ENCODE data around the gene SAPCD1.

SAPCD1 gene

DNA sequence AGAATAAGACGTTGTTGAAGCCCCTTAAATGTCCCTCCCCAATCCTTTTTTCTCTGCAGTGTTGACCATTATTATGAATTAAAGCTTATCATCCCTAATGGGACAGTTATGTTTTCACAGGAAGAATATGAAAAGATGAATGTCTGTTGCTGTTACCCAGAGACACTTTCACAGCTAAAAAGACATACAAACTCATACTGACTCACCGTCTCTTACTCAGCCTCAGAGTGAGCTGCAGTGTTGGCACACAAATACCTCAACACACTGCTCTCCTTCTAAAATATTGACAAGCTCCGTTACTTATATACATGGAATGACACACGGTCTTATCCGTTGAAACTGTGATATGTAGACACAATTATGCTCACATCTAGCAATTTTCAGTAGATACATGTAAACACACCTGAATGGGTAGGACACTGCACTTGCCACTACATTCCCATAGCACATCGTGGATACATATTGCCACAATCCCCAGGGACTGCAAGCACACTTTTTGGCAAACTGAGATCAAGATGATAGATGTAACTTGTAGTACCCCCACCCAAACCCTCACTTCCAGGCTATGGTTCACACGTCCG lies 9.6 kb upstream of the SAPCD1 start:
- no peak for DNase-seq (ENCODE audit: low spot score)

DNA sequence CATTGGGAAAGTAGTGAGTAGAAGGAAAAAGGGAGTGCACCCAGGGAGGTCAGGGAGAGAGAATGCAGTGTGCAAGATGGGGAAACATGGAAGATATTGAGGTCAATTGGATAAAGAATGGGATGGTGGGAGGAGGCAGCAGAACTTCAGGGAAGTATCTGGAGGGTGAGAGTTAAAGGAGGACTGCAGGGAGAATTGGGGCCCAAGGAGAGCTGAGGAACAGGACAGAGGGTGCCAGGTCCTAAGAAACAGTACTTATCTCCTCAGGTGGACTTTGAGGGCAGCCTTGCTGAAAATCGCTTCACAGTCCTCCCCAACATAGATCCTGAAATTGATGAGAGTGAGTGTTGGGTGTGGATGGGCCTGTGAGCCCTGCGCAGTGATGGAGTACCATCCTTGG lies 4.2 kb upstream of the SAPCD1 start:
- no peak for DNase-seq (ENCODE audit: low spot score)

DNA sequence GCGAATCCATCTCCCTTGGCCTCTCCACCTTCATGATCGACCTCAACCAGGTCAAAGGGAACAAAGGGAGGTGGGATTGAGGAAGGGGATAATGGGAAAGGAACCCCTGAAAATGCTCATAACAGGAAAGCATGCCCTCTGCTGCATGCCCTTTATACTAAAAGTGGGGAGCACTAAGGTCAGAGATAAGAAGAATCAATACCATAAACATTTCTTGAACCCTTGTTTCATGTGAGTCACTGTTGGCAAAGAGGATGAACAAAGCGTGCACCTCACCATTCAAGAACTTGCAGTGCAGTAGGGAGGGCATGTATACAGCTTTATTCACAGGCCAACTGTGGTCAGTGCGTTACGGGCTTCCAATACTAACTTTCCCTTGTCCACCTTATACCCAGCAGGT lies 1.7 kb upstream of the SAPCD1 start:
- DNase-seq (ENCODE audit: low spot score), result no peak

DNA sequence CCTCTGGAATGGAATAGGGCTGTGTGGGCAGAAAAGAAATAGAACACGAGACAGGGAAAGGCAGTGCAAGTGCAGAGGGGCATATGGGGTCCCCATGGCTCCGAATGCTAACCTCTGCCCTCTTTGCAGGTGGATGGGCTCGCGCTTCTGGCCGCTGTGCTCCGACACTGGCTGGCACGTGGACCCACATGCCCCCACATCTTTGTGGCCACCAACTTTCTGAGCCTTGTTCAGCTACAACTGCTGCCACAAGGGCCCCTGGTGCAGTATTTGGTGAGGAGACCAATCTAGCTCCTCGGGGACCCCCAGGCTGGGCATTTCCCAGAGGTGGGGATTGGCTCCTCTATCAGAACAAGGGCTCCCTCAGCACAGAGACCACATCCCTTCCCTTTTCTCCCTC lies 1.1 kb upstream of the SAPCD1 start:
- no peak for DNase-seq (ENCODE audit: low spot score)

DNA sequence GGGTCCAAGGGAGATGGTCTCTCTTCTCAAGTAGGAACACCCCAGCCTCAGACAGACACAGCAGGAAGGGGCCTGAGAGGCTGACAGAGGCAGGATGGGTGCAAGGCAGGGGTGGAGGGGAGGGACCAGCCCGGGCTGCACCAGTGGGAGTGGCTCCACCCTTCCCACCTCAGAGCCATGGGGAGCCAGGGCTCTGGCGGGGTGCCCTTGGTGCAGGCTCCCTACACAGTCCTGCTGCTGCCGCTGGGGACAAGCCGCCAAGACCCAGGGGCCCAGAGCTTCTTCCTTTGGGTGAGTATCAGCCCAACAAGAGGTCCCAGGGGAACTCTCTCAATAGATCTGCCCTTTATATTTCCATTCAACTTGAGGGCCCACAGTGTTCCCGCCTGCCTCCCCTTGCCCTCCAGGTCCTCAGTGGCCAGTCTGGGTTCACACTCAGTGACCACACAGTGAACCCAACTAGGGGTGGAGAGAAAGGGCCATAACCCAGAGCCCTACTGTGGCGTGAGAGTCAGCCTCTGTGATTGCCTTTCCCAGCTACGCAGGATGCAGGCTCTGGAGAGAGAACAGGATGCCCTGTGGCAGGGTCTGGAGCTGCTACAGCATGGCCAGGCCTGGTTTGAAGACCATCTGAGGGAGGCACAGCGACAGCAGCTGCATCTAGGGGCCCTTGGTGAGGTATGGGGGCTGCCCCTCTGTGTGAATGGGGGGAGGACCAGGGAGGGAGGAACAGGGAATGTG lies 592 bp downstream of the SAPCD1 start:
- no peak for DNase-seq (ENCODE audit: low spot score)

DNA sequence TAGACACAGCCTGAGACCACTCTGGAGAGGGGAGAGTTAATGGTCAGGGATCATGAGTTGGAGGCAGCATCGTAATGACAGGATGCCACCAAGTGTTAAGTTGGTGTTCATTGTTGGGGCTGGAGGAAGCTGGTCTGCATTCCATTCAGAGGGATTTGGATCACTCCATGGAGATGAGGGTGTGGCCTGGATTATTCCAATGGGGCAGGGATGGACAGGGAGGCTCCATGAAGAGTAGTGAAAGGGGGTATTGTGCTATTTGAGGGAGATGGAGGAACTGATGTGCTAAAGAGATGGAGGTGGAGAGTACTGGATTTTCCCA lies 1.1 kb downstream of the SAPCD1 start:
- peak; percentile 74 for DNase-seq (ENCODE audit: low spot score)

DNA sequence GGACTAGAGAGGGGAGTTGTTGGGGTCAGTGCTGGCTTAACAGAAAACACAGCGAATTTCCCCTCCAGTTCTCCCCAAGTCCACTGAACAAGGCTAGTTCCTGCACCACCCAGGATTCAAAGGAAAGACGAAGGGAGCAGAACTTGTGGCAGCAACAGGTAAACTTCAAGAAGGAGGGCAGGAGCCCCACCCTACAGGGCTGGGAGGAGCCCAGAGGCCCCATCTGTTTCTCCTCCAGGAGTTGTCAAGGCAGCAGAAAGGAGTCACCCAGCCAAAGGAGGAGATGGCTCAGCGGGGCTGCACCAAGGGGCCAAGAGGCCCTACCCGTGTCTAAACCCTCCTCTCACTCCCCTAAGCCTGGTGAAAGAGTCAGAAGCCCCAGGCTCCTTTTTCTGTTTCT lies 1.7 kb downstream of the SAPCD1 start:
- DNase-seq (ENCODE audit: low spot score), result no peak

DNA sequence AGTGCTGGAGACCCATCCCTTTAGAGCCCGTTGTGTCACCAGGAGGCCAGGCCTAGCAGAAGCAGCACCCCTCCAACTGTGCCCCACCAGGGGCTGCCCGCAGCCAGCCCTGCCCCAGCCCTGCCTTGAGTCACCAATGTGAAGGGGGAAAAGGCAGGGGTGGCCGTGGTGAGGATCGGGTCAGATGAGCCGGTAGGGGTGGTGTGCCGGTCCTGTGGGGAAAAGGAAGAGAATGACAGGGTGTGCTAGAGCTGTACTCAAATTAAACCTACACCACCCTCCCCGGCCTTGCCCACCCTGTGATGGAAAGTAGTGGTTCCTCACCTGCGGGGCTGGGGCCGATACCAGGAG lies 3.1 kb downstream of the SAPCD1 start:
- no peak for DNase-seq (ENCODE audit: low spot score)

DNA sequence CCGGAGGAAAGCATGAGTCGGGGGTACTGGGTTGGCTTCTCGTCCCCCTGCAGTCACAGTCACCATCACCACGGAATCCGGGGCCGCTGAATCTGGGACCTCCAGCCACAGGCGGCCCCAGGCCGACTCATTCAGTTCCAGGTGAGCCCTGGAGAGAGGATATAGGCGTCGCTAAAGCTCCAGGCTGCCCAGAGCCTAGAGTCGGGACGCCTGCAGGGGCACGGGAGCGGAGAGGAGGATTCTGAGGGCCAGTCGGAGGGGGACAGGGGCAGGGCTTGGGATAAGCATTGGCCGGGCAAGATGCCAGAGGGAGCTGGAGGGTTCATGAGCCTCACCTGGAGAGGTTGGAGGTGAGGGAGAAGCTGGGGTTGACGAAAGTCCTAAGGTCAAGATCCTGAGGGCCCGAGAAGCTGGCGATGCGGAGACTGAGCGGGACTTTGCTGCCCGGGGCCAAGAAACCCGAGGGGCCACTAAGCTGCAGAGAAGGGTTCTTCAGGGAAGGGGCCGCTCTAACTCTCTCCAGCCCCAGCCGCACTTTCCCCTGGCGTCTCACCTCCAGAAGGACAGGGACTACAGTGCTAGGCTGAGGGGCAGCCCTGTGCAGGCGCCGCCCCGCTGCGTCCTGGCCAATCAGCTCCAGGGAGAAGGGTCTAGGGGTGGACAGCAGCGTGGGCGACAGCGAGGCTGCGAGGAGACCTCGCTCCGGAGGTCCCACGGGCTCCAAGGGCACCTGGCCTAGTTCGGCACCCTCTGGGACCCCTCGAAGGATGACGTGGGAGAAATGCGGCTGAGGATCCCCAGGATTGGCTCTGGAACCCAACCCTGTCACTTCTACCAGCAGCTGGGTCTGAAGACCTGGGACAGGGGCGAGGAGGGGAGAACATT lies 3.7 kb downstream of the SAPCD1 start:
- no peak for DNase-seq (ENCODE audit: low spot score)

DNA sequence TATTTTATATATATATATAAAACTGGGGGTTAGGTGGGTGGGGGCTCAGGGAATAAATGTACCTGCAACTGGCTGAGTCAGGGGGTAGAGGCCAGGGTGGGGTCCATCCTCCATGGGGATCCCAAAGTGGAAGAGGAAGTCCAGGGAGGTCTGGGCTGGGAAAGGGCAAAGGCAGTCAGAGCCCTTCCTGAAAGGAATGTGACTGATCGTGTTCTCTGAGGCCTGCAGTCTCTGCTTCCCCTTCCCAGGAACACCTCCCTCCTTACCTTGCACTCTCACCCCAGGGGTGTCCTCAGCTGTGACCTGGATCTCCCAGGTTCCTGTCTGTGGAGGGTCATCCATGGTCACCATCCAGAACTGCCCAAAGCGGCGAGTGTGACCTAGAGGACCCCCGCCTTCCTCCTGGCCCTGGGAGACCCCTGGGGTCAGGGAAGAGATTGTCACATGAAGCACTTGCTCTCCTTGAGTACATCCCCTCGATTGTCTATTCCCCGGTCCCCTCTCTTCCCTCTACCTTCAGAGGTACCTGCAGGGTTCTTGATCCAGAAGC lies 4.7 kb downstream of the SAPCD1 start:
- no peak for DNase-seq (ENCODE audit: low spot score)

DNA sequence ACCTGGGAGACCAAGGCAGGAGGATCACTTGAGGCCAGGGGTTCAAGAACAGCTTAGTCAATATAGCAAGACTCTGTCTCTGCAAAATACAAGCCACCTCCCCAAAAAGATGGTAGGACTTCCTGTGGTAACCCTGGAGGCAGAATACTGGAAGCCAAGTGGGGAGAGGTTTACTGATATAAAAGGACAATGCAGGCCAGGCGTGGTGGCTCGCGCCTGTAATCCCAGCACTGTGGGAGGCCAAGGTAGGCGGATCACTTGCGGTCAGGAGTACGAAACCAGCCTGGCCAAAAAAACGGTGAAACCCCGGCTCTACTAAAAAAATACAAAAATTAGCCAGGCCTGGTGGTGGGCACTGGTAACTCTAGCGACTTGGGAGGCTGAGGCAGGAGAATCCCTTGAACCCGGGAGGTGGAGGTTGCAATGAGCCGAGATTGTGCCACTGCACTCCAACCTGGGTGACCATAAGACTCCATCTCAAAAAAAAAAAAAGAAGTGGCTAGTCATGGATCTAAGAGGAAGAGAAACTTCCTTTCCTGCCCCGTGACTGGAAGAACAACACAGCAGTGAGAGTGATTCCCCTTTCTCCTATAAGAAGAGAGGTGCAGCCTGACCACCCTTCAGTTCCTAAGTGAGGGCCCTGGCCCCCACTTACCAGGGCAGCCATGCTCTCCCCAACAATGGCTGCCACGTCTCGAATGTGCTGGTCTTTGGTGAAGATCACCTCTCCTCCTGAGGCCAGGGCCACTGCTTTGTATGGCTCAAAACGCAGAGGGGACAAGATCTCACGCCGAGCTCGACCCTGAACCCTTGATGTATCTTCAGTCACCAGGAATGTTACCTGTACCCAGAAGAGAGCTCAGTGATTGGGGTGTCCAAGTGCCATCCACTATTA lies 6.2 kb downstream of the SAPCD1 start:
- no peak for DNase-seq (ENCODE audit: low spot score)

DNA sequence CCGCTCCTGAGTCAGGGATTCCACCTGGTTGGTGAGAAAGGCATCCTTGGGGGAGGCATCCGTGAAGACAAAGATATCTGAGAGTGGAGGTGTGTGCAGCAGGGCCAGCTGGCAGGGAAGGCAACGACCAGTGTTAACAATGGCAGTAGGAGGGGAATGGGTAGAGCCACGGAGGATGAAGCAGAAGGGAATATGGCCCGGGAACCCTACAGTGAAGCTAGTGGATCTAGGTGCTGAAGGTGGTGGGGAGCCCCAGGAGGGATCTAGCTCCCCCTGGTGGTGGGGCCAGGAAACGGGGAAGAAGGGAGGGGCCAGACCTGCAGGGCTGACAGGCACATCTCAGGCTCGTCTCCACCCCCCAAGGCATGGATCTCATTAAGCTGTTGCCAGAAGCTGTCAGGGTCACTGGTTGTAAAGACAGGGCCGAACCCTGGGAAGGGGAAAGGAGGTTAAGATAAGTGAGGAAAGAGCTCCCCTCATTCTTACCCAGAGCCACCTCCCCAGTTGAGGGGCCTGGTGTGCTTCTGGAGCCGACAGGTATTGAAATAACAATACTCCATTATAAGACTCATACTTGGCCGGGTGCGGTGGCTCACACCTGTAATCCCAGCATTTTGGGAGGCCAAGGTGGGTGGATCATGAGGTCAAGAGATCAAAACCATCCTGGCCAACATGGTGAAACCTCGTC lies 7.4 kb downstream of the SAPCD1 start:
- DNase-seq (ENCODE audit: low spot score), result peak; percentile 53

DNA sequence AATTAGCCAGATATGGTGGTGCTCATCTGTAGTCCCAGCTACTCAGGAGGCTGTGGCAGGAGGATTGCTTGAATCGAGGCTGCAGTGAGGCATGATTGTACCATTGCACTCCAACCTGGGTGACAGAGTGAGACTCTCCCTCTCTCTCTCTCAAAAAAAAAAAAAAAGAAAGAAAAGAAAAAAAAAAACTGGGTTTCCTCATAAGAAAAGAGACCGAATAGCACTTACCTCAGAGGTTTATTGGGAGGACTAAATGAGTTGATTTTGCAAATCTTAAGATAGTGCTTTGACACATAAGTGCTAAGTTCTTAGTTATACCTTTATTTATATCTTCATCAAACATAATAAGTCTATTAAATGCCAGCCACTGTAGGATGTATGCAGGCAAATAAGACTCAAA lies 8.4 kb downstream of the SAPCD1 start:
- DNase-seq (ENCODE audit: low spot score), result no peak

DNA sequence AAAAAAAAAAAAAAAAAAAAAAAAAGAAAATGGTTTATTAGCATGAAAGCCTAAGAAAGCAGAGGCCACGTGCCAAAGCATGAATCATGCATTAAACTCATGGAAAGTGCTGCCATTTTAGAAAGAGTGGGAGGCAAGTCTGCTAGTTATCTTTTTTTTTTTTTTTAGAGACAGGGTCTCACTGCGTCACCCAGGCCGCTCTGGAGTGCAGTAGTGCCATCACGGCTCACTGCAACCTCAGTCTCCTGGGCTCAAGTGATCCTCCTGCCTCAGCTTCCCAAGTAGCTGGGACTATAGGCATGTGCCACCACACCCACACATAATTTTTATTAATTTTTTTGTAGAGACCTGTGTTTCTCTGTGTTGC lies 9.5 kb downstream of the SAPCD1 start:
- DNase-seq (ENCODE audit: low spot score), result no peak

DNA sequence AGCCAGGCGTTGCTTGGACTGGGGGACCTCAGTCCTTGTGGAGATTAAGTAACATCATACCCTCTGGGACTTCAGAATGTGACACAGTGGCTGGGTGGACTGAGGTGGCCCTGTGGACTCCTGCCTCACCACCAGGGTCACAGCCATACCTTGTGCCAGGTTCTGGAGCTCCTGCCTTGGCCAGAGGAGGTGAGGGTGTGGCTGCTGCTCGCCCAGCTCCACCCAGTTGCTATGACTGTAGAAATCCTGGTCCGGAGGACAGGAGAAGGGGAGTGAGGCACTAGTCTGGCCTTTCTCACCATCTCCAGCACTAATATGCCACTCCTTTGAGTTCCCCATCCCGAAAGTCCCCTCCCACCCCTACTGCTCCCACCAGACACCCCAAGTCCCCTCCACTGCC lies 12.7 kb downstream of the SAPCD1 start:
- no peak for DNase-seq (ENCODE audit: low spot score)

DNA sequence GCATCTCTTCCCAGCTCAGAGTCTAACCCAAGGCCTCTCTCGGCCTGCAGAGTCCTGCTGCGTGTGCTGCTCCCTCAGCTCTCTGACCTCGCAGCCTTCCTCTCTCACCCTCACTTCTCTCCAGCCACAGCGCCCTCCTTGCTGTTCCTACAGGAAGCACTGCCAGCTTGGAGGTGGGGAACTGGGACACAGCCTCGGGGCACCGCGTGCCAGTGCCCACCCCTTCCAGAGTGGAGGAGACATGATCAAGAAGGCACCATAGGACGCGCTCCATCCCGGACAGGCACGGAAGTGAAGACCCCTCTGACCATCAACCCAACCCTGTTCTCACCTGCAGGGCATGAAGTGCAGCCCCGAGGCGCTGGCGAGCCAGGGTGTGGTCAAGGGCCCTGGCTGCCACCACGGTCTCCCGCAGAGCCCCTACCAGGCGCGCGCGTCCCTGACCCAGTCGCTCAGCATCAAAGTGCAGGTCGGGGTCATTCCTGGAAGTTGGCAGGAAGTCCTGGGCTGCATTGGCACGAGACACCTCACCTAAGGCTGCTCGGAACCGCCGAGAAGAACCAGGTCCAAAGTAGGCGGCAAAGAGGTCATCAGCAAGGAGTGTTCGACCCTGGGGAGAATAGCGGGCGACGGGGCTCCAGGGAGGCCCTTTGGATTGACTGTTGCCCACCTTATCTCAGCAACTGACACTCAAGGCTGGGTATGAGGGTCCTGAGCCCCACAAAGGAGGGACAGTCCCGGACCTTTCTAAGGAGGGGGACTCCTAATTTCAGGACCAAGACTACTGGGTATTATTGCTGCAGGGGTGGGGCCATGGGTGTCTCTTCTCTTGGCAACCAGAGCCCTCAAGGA lies 13.4 kb downstream of the SAPCD1 start:
- DNase-seq (ENCODE audit: low spot score), result no peak

DNA sequence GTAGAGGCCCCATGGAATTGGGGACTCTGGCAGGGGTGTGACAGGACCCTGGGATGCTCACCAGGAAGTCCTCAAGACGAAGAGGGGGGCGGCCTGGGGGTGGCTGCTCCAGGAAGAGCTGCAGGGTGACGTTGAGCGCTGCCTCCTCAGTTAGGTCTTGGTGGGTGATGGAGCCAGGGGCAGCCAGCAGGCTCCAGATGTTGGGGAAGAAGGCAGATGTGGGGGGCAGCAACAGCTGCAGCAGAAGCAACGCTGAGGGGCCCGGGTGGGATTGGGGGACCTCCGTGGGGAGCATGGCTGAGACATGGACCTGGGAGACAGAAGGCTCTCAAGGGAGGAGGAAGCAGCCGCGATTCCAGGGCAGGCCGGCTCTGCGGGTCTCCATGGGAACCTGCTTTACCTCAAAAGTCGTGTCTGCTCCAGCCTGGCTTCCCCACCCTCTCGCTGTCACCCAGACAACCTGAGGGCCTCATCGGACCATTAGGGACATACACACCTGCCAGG lies 14.1 kb downstream of the SAPCD1 start:
- DNase-seq (ENCODE audit: low spot score), result no peak

DNA sequence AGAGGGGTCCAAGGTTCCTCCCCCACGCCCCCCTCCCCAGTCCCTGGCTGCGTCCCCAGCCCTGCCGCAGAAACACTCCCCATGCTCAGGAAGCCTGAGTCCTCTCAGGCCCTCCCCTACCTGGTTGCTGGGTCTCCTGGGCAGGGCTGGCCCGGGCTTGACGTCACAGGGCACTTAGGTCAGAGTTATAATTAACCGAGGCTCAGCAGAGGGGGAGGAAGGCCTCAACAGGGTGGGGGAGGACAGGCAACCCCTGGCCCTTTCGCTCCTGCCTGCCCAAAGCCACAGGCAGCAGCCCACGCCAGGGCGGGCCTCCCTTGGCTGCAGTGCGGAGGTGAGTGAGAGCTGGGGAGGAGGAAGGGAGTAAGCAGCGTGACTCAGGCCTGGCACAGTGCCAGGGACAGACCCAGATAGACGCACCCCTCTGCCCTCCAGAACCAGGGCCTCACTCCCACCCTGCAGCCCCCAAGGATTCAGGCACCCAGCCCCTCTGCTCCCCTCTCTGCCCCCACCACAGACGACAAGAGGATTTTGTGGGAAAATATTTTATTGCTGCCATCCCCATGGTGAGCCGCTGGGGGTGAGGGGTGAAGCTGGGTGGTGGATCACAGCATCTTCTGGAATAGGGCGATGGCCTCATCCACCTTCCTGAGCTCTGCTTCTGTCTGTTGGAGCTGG lies 14.7 kb downstream of the SAPCD1 start, which contains the start of gene VWA7:
VWA7 (minus strand) TSS at position 340 of the 678 bp plus-strand sequence. CDS start 549 bp downstream, outside the sequence.
- DNase-seq (ENCODE audit: low spot score), result peak; percentile 66

DNA sequence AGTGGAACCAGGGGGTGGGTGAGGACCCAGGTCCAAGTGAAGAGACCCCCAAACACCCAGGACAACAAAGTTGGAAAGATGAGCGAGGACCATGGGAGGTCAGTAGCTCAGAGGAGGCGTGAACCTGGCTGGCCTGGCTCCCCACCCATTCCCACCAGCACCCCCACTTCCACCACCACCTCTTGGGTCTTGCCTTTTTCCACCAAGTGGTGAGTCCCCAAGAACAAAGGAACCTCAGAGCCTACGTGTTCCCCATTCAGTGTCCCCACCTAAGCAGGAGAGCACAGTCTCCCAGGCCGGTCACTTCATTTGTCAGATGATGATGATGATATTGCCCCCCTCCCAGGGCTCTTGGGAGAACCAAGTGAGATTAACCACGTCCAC lies 15.2 kb downstream of the SAPCD1 start:
- DNase-seq (ENCODE audit: low spot score), result no peak

DNA sequence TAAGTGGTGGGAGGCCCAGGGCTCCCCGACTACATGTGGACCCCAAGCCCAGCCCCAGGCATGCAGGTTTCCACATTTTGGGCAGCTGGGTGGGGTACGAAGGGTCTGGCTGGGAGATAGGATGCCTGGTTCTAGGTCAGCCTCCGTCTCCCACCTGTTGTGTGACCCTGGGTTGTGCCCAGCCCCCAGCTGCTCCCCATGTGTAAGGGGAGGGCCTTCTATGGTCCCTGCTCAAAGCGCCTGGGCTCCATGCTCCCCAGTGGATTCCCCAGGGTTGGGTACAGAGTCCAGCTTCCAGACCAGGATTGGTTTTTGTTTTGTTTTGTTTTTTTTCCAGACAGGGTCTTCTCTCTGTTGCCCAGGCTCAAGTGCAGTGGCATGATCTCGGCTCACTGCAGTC lies 15.7 kb downstream of the SAPCD1 start:
- no peak for DNase-seq (ENCODE audit: low spot score)
